ENCODE measurements around the gene FAM161A. TPM values are rescaled to one million over a fixed set of nuclear protein-coding genes. Genes with fewer than 3 reads are reported as not detected.

The FAM161A gene
- total RNA-seq, 1 donor from 2014 or later, result 2.8 TPM

DNA sequence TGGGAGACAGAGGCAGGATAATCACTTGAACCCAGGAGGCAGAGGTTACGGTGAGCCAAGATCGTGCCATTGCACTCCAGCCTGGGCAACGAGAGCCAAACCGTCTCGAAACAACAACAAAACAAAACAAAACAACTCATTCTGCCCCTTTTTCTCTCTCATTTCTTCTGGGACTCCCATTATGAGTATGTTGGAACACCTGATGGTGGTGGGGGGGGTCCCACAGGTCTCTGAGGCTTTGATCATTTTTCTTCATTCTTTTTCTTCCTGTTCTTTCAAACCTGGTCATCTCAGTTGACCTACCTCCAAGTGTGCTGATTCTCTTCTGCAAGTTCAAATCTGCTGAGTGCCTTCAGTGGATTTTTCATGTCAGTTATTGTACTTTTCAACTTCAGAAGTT is 8.2 kb upstream of the FAM161A start:
- H3K4me1 Mint-ChIP-seq (ENCODE audit: low read depth, unreplicated experiment), result no peaks in the 10 kb centered on the region

DNA sequence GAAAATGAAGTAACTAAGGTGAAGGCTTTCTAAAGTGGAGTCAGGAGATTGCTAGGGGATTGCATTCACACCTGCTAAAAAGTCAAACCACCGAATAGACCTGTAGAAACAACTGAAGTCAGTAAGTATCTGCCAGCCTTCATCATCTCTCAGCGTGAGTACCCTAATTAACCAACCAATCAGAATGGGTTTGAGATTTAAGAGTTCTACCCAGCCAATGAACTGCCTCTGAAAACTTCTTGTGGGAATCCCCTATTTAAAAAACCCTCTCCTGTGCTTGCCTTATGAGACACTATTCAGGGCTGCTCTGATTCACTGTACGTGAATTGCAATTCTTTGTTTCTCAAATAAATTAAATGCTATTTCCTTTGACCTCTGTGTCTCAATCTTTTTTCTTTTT is 3.4 kb upstream of the FAM161A start:
- Histone ChIP-seq H3K4me2 (ENCODE audit: low read length) (no peak overlapping the region), H3K4me1 (ENCODE audit: insufficient read depth, low read length) (peaks cover 15% of the 10 kb centered on the region), H2AFZ (ENCODE audit: low read depth, low read length) (no peak overlapping the region), H4K20me1 (ENCODE audit: insufficient read depth, low read length) (no peaks in the 10 kb centered on the region), H3K79me2 (ENCODE audit: insufficient read depth, low read length) (no peaks in the 10 kb centered on the region), H3K9me3 (ENCODE audit: insufficient read depth, low read depth, low read length) (no peaks in the 10 kb centered on the region), H3K36me3 (ENCODE audit: insufficient read depth, low read length) (no peaks in the 10 kb centered on the region), H3K4me3 (ENCODE audit: insufficient read depth, low read depth, low read length) (no peak overlapping the region), H3K9ac (ENCODE audit: low read length) (no peak overlapping the region), H3K27ac (ENCODE audit: low read depth, low read length) (no peak overlapping the region), H3K27me3 (ENCODE audit: insufficient read depth, low read length) (no peaks in the 10 kb centered on the region)
- H3K27ac Mint-ChIP-seq (ENCODE audit: unreplicated experiment), result no peak overlapping the region
- no peak for TF ChIP-seq EZH2 (IDR thresholded peaks at IDR 0.05; ENCODE audit: insufficient read depth, low read length)
- TF ChIP-seq, protein P1, sequence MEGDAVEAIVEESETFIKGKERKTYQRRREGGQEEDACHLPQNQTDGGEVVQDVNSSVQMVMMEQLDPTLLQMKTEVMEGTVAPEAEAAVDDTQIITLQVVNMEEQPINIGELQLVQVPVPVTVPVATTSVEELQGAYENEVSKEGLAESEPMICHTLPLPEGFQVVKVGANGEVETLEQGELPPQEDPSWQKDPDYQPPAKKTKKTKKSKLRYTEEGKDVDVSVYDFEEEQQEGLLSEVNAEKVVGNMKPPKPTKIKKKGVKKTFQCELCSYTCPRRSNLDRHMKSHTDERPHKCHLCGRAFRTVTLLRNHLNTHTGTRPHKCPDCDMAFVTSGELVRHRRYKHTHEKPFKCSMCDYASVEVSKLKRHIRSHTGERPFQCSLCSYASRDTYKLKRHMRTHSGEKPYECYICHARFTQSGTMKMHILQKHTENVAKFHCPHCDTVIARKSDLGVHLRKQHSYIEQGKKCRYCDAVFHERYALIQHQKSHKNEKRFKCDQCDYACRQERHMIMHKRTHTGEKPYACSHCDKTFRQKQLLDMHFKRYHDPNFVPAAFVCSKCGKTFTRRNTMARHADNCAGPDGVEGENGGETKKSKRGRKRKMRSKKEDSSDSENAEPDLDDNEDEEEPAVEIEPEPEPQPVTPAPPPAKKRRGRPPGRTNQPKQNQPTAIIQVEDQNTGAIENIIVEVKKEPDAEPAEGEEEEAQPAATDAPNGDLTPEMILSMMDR (IDR thresholded peaks at IDR 0.05; ENCODE audit: insufficient read depth, low read depth, low read length), result no peak
- no peak overlapping the region for H3K4me3 Mint-ChIP-seq (ENCODE audit: unreplicated experiment)
- peaks cover 3% of the 10 kb centered on the region for H3K4me1 Mint-ChIP-seq (ENCODE audit: low read depth, unreplicated experiment)
- H3K27me3 Mint-ChIP-seq (ENCODE audit: low read depth, unreplicated experiment), result no peaks in the 10 kb centered on the region
- peaks cover 7% of the 10 kb centered on the region for H3K36me3 Mint-ChIP-seq (ENCODE audit: low read depth, unreplicated experiment)
- DNase-seq (ENCODE audit: low read depth) (no peak), FAIRE-seq (no peak)
- peaks cover 2% of the 10 kb centered on the region for H3K9me3 Mint-ChIP-seq (ENCODE audit: unreplicated experiment)

More for the DNA sequence above, 8.2 kb upstream of the FAM161A start:
- no peak overlapping the region for H3K4me3 Mint-ChIP-seq (ENCODE audit: unreplicated experiment)
- no peak overlapping the region for H3K27ac Mint-ChIP-seq (ENCODE audit: unreplicated experiment)
- H4K20me1 ChIP-seq (ENCODE audit: insufficient read depth, low read length), result peaks cover 3% of the 10 kb centered on the region
- TF ChIP-seq, protein P1 (IDR thresholded peaks at IDR 0.05; ENCODE audit: insufficient read depth, low read depth, low read length), result no peak
- no peak for TF ChIP-seq EZH2 (IDR thresholded peaks at IDR 0.05; ENCODE audit: insufficient read depth, low read length)
- H3K9me3 Mint-ChIP-seq (ENCODE audit: unreplicated experiment), result peaks cover 2% of the 10 kb centered on the region
- H3K9me3 ChIP-seq (ENCODE audit: insufficient read depth, low read depth, low read length), result no peaks in the 10 kb centered on the region
- H2AFZ ChIP-seq (ENCODE audit: low read depth, low read length), result no peak overlapping the region
- no peak overlapping the region for H3K4me2 ChIP-seq (ENCODE audit: low read length)
- H3K4me1 ChIP-seq (ENCODE audit: insufficient read depth, low read length), result no peaks in the 10 kb centered on the region
- H3K27ac ChIP-seq (ENCODE audit: low read depth, low read length), result no peak overlapping the region
- H3K9ac ChIP-seq (ENCODE audit: low read length), result no peak overlapping the region
- H3K79me2 ChIP-seq (ENCODE audit: insufficient read depth, low read length), result no peaks in the 10 kb centered on the region
- H3K4me3 ChIP-seq (ENCODE audit: insufficient read depth, low read depth, low read length), result no peak overlapping the region
- FAIRE-seq (no peak), DNase-seq (ENCODE audit: low read depth) (no peak)
- H3K27me3 Mint-ChIP-seq (ENCODE audit: low read depth, unreplicated experiment), result no peaks in the 10 kb centered on the region
- H3K36me3 Mint-ChIP-seq (ENCODE audit: low read depth, unreplicated experiment), result peaks cover 30% of the 10 kb centered on the region
- peaks cover 18% of the 10 kb centered on the region for H3K36me3 ChIP-seq (ENCODE audit: insufficient read depth, low read length)
- H3K27me3 ChIP-seq (ENCODE audit: insufficient read depth, low read length), result no peaks in the 10 kb centered on the region

DNA sequence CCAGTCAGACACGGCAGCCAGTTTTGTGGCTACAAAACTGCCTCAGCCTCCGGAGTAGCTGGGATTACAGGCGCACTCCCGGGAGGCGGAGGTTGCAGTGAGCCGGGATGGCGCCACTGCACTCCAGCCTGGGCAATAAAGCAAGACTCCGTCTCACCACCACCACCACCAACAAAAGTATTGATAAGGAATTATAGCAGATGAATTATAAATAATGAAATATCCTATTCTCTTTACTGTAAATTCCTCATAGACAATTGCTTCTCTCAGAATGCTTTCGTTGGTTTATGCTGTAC is 1.4 kb upstream of the FAM161A start:
- Histone ChIP-seq H3K4me1 (ENCODE audit: insufficient read depth, low read length) (peaks cover 15% of the 10 kb centered on the region), H3K9me3 (ENCODE audit: insufficient read depth, low read depth, low read length) (no peaks in the 10 kb centered on the region), H3K79me2 (ENCODE audit: insufficient read depth, low read length) (no peaks in the 10 kb centered on the region), H3K4me3 (ENCODE audit: insufficient read depth, low read depth, low read length) (peak overlapping the region; percentile 90), H2AFZ (ENCODE audit: low read depth, low read length) (peak overlapping the region; percentile 98), H3K27me3 (ENCODE audit: insufficient read depth, low read length) (no peaks in the 10 kb centered on the region), H3K27ac (ENCODE audit: low read depth, low read length) (no peak overlapping the region), H3K9ac (ENCODE audit: low read length) (peak overlapping the region; percentile 74), H3K4me2 (ENCODE audit: low read length) (peak overlapping the region; percentile 98), H4K20me1 (ENCODE audit: insufficient read depth, low read length) (no peaks in the 10 kb centered on the region), H3K36me3 (ENCODE audit: insufficient read depth, low read length) (no peaks in the 10 kb centered on the region)
- H3K4me3 Mint-ChIP-seq (ENCODE audit: unreplicated experiment), result peak overlapping the region; percentile 88
- TF ChIP-seq EZH2 (IDR thresholded peaks at IDR 0.05; ENCODE audit: insufficient read depth, low read length), result no peak
- TF ChIP-seq, protein P1 (IDR thresholded peaks at IDR 0.05; ENCODE audit: insufficient read depth, low read depth, low read length), result no peak
- no peak for DNase-seq (ENCODE audit: low read depth)
- H3K4me1 Mint-ChIP-seq (ENCODE audit: low read depth, unreplicated experiment), result peaks cover 3% of the 10 kb centered on the region
- FAIRE-seq, result no peak
- H3K36me3 Mint-ChIP-seq (ENCODE audit: low read depth, unreplicated experiment), result peaks cover 5% of the 10 kb centered on the region
- H3K27me3 Mint-ChIP-seq (ENCODE audit: low read depth, unreplicated experiment), result no peaks in the 10 kb centered on the region
- peaks cover 2% of the 10 kb centered on the region for H3K9me3 Mint-ChIP-seq (ENCODE audit: unreplicated experiment)
- H3K27ac Mint-ChIP-seq (ENCODE audit: unreplicated experiment), result no peak overlapping the region
